NOMO-1 treated with dmso at 0.1 percent for 144 hours (cell line): ENCODE measurements around the gene GSTM2.
"Not testable (repeated sequence)": the region's sequence is repeated elsewhere in the genome, so short reads cannot be mapped to it uniquely, and the experiment has no call there.

Source experiments
- DNase-seq: peaks from one replicate; lab custom pipeline; 2025; ENCODE audit not compliant: unreplicated experiment; lab: John Stamatoyannopoulos, UW

The GSTM2 gene

GRCh38 chr1:109643385-109644230 is 24.2 kb upstream of the GSTM2 start:
- peak; percentile 58 for DNase-seq

- DNase-seq: no peak
These were observed 23.2 kb upstream of the GSTM2 start for GRCh38 chr1:109644670-109645069.

DNA sequence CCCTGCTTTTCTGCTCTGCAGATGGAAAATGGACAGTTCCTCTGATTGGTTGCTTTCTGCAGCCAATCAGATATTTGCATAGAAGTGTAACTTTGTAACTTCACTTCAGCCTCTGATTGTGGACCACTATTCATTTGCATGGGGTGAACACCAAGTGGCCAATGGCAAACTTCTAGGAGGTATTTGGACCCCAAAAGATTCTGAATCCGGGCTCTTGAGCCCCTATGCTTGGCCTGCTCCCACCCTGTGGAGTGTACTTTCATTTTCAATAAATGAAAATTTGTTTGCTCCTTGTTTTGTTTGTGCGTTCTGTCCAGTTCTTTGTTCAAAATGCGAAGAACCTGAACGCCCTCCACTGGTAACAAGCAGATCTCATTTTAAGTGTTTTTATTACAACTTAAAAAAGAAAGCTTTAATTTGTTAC is 18.4 kb upstream of the GSTM2 start:
- no peak for DNase-seq

- DNase-seq: no peak
These were observed 17.2 kb upstream of the GSTM2 start for GRCh38 chr1:109650609-109651008.

- DNase-seq: no peak
These were observed 15.5 kb upstream of the GSTM2 start for GRCh38 chr1:109652402-109652801.

DNA sequence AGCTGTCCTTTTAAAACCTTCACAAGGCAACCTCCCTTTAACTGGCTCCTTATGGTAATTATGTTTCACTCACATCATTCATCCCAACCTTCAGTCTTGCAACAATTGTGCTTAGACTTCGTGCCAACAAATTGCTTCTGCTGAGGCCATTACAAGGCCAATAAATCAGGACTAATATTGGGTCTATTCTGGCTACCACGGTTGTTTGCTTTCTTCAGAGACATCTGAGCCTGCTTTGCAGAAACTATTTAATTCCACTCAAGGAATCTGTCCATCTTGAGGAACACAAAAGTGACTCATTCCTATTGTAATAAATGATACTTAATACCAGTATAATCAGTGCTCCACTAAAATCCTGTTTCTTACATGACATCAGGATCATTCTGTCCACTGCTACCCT is 14.6 kb upstream of the GSTM2 start:
- DNase-seq: no peak

- no peak for DNase-seq
These were observed 13.3 kb upstream of the GSTM2 start for GRCh38 chr1:109654519-109654918.

- DNase-seq: peak; percentile 68
These were observed 12.0 kb upstream of the GSTM2 start, which contains the start of gene GSTM4 for GRCh38 chr1:109655615-109656519. TSS of gene GSTM4 (plus strand) at chr1:109656099. CDS start at chr1:109656390, 291 bp downstream.

- DNase-seq: no peak
These were observed 10.5 kb upstream of the GSTM2 start for GRCh38 chr1:109657395-109657794.

- no peak for DNase-seq
These were observed 9.9 kb upstream of the GSTM2 start for GRCh38 chr1:109657970-109658369.

DNA sequence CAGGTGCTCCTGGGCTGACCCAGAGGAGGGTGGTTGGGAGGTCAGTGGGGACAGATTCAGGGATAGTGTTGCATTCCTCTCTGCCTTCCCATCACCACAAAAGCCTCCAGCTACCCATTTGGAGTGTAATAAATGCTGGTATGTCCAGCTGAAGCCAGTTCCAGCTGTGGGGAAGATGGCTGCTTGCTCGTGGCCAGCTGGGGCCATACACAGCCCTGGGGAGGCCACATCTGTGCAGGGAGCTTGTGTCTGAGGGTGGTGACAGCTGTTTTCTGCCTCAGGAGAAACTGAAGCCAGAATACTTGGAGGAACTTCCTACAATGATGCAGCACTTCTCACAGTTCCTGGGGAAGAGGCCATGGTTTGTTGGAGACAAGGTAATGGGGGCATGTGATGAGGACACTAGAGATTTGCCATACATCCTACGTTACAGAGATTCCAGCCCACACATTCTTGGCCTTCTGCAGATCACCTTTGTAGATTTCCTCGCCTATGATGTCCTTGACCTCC is 9.3 kb upstream of the GSTM2 start:
- DNase-seq: no peak

- no peak for DNase-seq
These were observed 8.7 kb upstream of the GSTM2 start for GRCh38 chr1:109659145-109659544.

DNA sequence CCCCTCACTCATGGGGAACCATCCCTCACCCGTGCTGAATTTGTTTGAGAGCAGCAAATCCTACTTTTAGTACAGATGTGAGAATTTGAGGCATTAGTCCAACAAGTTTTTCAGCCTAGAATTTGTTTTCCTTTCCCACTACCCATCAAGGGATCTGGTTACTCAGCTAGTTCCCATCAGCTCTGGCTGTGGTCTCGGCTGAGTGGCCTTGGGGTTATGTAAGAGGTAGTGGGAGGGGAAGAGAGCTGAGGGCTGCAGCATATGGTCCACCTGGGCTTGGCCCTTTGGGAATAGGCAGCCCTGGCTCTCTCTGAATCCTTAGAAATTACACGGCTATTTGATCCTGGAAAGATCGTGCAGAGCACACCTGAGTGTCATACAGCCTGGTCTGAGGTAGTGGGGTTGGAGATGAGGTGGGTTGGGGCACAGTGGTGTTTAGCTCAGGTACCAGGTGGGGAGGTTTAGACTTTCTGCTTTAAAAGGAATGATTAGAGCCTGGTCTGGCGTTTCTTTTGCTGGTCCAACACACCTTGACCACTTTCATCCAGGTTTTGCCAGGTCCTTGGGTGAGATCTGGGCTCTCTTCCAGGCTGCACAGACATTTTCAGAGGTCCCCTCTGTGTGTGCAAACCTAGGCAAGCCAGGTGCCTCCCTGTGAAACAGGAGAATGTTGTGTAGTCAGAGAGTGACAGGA is 7.7 kb upstream of the GSTM2 start:
- no peak for DNase-seq

GRCh38 chr1:109660691-109661026 is 7.2 kb upstream of the GSTM2 start:
- DNase-seq: peak; percentile 21

- no peak for DNase-seq
These were observed 6.5 kb upstream of the GSTM2 start for GRCh38 chr1:109661391-109661790.

DNA sequence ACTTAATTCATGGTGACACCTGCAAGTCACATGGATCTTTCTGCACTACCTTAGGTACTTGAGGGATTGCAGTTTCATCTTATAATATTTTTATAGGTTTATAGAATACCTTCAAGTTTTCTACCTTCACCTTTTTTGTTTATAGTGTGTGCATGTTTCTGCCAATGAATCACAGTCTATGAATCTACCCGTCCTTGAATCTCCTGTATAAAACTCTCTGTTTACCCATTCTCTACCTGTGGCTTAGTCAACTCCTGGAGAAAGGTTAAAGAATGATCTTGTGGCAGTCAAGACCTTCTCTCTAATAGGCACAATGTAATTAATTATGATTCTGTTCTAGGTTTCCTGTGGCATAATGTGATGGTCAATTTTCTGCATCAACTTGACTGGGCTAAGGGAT is 3.2 kb upstream of the GSTM2 start:
- no peak for DNase-seq

DNA sequence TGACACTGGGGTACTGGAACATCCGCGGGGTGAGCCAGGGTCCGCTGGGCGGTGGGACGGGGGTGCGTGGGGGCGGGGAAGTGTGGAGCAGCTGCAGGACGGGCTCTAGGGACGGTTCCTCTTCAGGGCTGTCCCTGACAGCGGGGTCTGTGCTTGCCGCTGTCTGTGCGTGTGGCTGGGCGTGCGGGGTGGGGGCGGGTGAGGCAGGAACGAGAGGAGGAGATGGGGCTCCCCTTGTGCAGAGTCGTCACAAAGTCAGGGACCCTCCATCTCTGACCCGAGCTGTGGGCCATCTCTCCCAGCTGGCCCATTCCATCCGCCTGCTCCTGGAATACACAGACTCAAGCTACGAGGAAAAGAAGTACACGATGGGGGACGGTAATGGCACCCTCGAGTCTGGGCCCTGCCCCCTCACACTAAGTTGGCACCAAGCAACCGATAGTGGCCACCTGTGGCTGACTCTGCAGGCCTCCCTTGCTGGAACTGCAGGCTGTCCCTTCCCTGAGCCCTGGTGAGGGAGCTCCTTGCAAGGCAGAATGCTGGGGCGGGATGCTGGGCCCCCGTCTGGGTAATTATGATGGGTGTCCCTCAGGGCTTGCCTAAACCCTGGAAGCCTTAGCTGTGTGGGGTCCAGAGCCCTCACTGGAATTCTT is 392 bp downstream of the GSTM2 start:
- no peak for DNase-seq

- no peak for DNase-seq
These were observed 1.5 kb downstream of the GSTM2 start for GRCh38 chr1:109669246-109669948.

GRCh38 chr1:109669949-109670302 is 2.1 kb downstream of the GSTM2 start:
- not testable (repeated sequence) for DNase-seq

DNA sequence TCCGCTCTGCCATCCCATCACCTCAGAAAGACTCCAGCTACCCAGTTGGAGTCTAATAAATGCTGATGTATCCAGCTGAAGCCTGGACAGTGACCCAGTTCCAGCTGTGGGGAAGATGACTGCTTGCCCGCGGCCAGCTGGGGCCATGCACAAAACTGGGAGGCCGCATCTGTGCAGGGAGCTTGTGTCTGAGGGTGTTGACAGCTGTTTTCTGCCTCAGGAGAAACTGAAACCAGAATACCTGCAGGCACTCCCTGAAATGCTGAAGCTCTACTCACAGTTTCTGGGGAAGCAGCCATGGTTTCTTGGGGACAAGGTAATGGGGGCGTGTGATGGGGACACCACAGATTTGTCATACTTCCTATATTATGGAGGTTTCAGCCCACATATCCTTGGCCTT is 3.2 kb downstream of the GSTM2 start:
- no peak for DNase-seq
